Adrenal gland (tissue), 5 donors: ENCODE data around the gene NFKB2.

Experiments used
- POLR2A ChIP-seq, 2 donors: fragments of 450-650 bp; IDR thresholded peaks; one replicate each; pipeline ENCODE4 v1.6.1; 2017; ENCODE audit warnings: antibody characterized with exemption in 2 of 2, mild to moderate bottlenecking in 2 of 2, moderate library complexity in 1 of 2
- TF ChIP-seq, protein P1 (sequence below), 6 experiments: fragments of 450-650 bp in 4 of 6; fragments of 200-600 bp in 2 of 6; sonication (generic) in 1 of 6; IDR thresholded peaks; 1 replicate in 5 of 6; 2 replicates in 1 of 6; pipeline versions ENCODE4 v1.5.1 to v1.8.0; 2016 to 2021; ENCODE audit warnings: antibody characterized with exemption in 6 of 6, mild to moderate bottlenecking in 2 of 6, moderate library complexity in 1 of 6
- donor health status: DM: no; HTN: no; CAD: no.

DNA sequence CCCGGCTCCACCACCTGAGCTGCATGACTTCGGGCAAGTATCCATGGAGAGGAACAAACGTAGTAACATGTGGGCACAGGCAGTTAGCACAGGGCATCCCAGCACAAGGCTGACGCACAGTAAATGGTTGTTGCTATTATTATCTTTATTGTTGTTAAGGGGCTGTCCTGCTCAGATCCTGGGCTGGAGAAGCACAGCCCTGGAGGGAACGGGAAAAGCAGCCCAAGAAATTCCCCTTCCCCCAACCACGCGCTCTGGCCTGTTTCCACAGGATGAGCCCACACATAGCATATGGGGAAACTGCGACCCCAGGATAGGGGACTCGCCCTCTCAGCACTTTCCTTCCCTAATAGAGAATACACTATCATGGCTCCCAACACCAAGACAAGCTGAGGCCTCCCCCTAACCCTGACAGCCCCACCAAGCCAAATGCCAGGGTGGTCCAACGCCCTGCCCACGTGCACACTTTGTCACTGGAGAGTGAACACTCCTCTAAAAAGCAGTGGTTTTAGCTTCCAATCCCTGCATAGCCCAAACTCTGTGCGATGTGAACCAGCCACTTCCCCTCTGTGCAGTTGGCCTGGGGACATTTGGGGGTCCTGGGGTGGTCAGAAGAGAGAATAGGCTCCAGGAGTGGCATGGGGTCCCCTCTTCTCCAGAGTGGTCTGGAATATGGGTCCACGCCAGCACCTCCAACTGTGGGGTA lies 12.1 kb downstream of the NFKB2 start:
- TF ChIP-seq, protein P1, sequence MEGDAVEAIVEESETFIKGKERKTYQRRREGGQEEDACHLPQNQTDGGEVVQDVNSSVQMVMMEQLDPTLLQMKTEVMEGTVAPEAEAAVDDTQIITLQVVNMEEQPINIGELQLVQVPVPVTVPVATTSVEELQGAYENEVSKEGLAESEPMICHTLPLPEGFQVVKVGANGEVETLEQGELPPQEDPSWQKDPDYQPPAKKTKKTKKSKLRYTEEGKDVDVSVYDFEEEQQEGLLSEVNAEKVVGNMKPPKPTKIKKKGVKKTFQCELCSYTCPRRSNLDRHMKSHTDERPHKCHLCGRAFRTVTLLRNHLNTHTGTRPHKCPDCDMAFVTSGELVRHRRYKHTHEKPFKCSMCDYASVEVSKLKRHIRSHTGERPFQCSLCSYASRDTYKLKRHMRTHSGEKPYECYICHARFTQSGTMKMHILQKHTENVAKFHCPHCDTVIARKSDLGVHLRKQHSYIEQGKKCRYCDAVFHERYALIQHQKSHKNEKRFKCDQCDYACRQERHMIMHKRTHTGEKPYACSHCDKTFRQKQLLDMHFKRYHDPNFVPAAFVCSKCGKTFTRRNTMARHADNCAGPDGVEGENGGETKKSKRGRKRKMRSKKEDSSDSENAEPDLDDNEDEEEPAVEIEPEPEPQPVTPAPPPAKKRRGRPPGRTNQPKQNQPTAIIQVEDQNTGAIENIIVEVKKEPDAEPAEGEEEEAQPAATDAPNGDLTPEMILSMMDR (IDR thresholded peaks at IDR 0.05) = no peak
- TF ChIP-seq POLR2A (IDR thresholded peaks at IDR 0.05) = no peak
